ENCODE data around the gene MRPS34.

GRCh38 chr16:1818873-1819525 is 46.1 kb upstream of the MRPS34 start:
- TF ChIP-seq POLR2A (IDR thresholded peaks at IDR 0.05; ENCODE audit: low read depth, low read length) (no peak), TAF1 (IDR thresholded peaks at IDR 0.05; ENCODE audit: low read depth, low read length) (no peak)

Measured in GM12891 (cell line).